Body of pancreas (tissue), 4 donors: ENCODE results near the gene ADRB2. TPM values are rescaled to one million over a fixed set of nuclear protein-coding genes. Genes with fewer than 3 reads are reported as not detected.
A peak's percentile ranks its signal among the peaks of the same experiment; 100 is the strongest.

Experiments
- ATAC-seq: fragments of 150-250 bp; one replicate; pipeline ENCODE4 v1.9.1; 2016
- DNase-seq, 4 donors: peaks; one replicate each; pipeline ENCODE4 v3.0.0-alpha.2; 2019
- H3K27ac ChIP-seq, 4 donors: fragments of 200-600 bp; sonication (generic); 1 replicate in 3 of 4; 2 replicates in 1 of 4; pipeline versions ENCODE4 v1.5.1 to v1.6.1; 2016 to 2019; ENCODE audit warnings: mild to moderate bottlenecking in 1 of 4, mixed read lengths in 1 of 4, moderate library complexity in 1 of 4
- H3K27me3 ChIP-seq, 2 donors: fragments of 200-600 bp; sonication (generic); one replicate each; pipeline ENCODE4 v1.6.0; 2016; ENCODE audit warnings: mild to moderate bottlenecking in 1 of 2
- H3K36me3 ChIP-seq, 2 donors: fragments of 200-600 bp; sonication (generic); replicated peaks in 1 of 2; 2 replicates each; pipeline ENCODE4 v1.5.1; 2016; ENCODE audit warnings: low read depth in 2 of 2; ENCODE audit not compliant: insufficient read depth in 1 of 2
- H3K4me1 ChIP-seq: fragments of 200-600 bp; sonication (generic); one replicate; pipeline ENCODE4 v1.6.0; 2016
- H3K4me3 ChIP-seq, 2 donors: fragments of 200-600 bp; sonication (generic); 1 replicate in 1 of 2; 2 replicates in 1 of 2; pipeline ENCODE4 v1.5.1; 2016 to 2019
- H3K9me3 ChIP-seq, 3 donors: fragments of 200-600 bp; sonication (generic); 1 replicate in 2 of 3; 2 replicates in 1 of 3; pipeline ENCODE4 v1.5.1; 2016
- POLR2A ChIP-seq, 3 donors: fragments of 450-650 bp; IDR thresholded peaks; one replicate each; pipeline ENCODE4 v1.6.1; 2016; ENCODE audit warnings: antibody characterized with exemption in 3 of 3, mild to moderate bottlenecking in 2 of 3
- WGBS, 2 donors: methylation state at CpG; one replicate each; pipeline ENCODE4 v1.1.5; 2017; 5-methylcytosine and 5-hydroxymethylcytosine counted together
- intact Hi-C: fragments of 100-400 bp; cut with DNase I; formaldehyde crosslinking; loops from one replicate; pipeline ENCODE4 v1.15.1; 2023
- total RNA-seq, 2 donors: library from RNA; depleted of rRNA; stranded (reverse); fragments of >200 nt; gene quantifications; one replicate each; pipeline ENCODE4 v1.1.0, GENCODE V29; 2016
- TF ChIP-seq, protein P1 (sequence below), 7 experiments: fragments of 450-650 bp in 4 of 7; fragments of 200-600 bp in 3 of 7; sonication (generic) in 3 of 7; IDR thresholded peaks; one replicate each; pipeline ENCODE4 v1.5.1; 2016 to 2019; ENCODE audit warnings: antibody characterized with exemption in 7 of 7

ADRB2 gene
- total RNA-seq, 2 donors from 2014 or later, result 1.6 to 4.6 TPM

GRCh38 chr5:148807851-148808250 lies 18.6 kb upstream of the ADRB2 start:
- Histone ChIP-seq H3K27ac (no peak overlapping the region), H3K9me3 (no peaks in the 10 kb centered on the region), H3K4me3 (no peak overlapping the region), H3K36me3 (no peaks in the 10 kb centered on the region), H3K27me3 (no peaks in the 10 kb centered on the region), H3K4me1 (no peaks in the 10 kb centered on the region)
- peak in 1 of 4 donors; percentile 28 for DNase-seq
- ATAC-seq, result no peak
- WGBS, 2 donors, result 33 to 38% methylated on average over 2 of the region's 2 CpGs
- intact Hi-C loops, result no loop called here
- no peak for TF ChIP-seq POLR2A (IDR thresholded peaks at IDR 0.05)
- TF ChIP-seq, protein P1, sequence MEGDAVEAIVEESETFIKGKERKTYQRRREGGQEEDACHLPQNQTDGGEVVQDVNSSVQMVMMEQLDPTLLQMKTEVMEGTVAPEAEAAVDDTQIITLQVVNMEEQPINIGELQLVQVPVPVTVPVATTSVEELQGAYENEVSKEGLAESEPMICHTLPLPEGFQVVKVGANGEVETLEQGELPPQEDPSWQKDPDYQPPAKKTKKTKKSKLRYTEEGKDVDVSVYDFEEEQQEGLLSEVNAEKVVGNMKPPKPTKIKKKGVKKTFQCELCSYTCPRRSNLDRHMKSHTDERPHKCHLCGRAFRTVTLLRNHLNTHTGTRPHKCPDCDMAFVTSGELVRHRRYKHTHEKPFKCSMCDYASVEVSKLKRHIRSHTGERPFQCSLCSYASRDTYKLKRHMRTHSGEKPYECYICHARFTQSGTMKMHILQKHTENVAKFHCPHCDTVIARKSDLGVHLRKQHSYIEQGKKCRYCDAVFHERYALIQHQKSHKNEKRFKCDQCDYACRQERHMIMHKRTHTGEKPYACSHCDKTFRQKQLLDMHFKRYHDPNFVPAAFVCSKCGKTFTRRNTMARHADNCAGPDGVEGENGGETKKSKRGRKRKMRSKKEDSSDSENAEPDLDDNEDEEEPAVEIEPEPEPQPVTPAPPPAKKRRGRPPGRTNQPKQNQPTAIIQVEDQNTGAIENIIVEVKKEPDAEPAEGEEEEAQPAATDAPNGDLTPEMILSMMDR (IDR thresholded peaks at IDR 0.05), result no peak

GRCh38 chr5:148808864-148809642 lies 17.4 kb upstream of the ADRB2 start:
- ATAC-seq (no peak), DNase-seq (peak in 1 of 4 donors; percentile 38)
- Histone ChIP-seq H3K4me1 (no peaks in the 10 kb centered on the region), H3K9me3 (no peaks in the 10 kb centered on the region), H3K27ac (peak overlapping the region in 1 of 4 donors; percentile 40), H3K27me3 (no peaks in the 10 kb centered on the region), H3K36me3 (no peaks in the 10 kb centered on the region), H3K4me3 (no peak overlapping the region)
- intact Hi-C loops, result no loop called here
- no peak for TF ChIP-seq POLR2A (IDR thresholded peaks at IDR 0.05)
- TF ChIP-seq, protein P1 (IDR thresholded peaks at IDR 0.05), result no peak
- 54 to 63% methylated on average over 10 of the region's 10 CpGs for WGBS, 2 donors

- Histone ChIP-seq H3K27ac (no peak overlapping the region), H3K9me3 (no peaks in the 10 kb centered on the region), H3K4me3 (no peak overlapping the region), H3K27me3 (no peaks in the 10 kb centered on the region), H3K36me3 (no peaks in the 10 kb centered on the region), H3K4me1 (no peaks in the 10 kb centered on the region)
- TF ChIP-seq, protein P1 (IDR thresholded peaks at IDR 0.05), result no peak
- no peak for TF ChIP-seq POLR2A (IDR thresholded peaks at IDR 0.05)
- intact Hi-C loops, result no loop called here
- no peak for DNase-seq
- no peak for ATAC-seq
- 87 to 89% methylated on average over 3 of the region's 3 CpGs for WGBS, 2 donors
These were observed 16.5 kb upstream of the ADRB2 start for GRCh38 chr5:148809781-148810524.

- no peak overlapping the region for H3K4me3 ChIP-seq
- no peaks in the 10 kb centered on the region for H3K27me3 ChIP-seq
- ATAC-seq (no peak), DNase-seq (no peak)
- WGBS, 2 donors, result 70 to 82% methylated on average over 2 of the region's 2 CpGs
- intact Hi-C loops, result no loop called here
- no peak overlapping the region for H3K27ac ChIP-seq
- no peak for TF ChIP-seq POLR2A (IDR thresholded peaks at IDR 0.05)
- TF ChIP-seq, protein P1 (IDR thresholded peaks at IDR 0.05), result no peak
- H3K36me3 ChIP-seq, result no peaks in the 10 kb centered on the region
- no peaks in the 10 kb centered on the region for H3K4me1 ChIP-seq
- no peaks in the 10 kb centered on the region for H3K9me3 ChIP-seq
These were observed 15.6 kb upstream of the ADRB2 start for GRCh38 chr5:148810823-148811222.
